Measurements from ENCODE around the gene KCNH8. TPM values are rescaled to one million over a fixed set of nuclear protein-coding genes. Genes with fewer than 3 reads are reported as not detected.
"Not testable (repeated sequence)": the region's sequence is repeated elsewhere in the genome, so short reads cannot be mapped to it uniquely, and the experiment has no call there.

The KCNH8 gene
- total and polyA plus RNA-seq, 7 donors: 0.11 to 0.24 TPM; not detected in 5

- no peak for ATAC-seq
- 42 to 53% (median 52%) methylated on average over 1 of the region's 1 CpG for WGBS, 3 donors
- H3K27me3 ChIP-seq (ENCODE audit: insufficient read depth in 3 of 3, low read length in 2 of 3): no peaks in the 10 kb centered on the region
- intact Hi-C loops (cut with DNase I): no loop called here
- DNase-seq: no peak
- H3K36me3 ChIP-seq (ENCODE audit: insufficient read depth in 1 of 2, low read depth in 1 of 2): no peaks in the 10 kb centered on the region
- H3K27ac ChIP-seq: no peak overlapping the region
- H3K4me1 ChIP-seq: no peaks in the 10 kb centered on the region
- TF ChIP-seq CTCF (IDR thresholded peaks at IDR 0.05): no peak
- no peaks in the 10 kb centered on the region for H3K9me3 ChIP-seq
- H3K4me3 ChIP-seq: no peak overlapping the region
These were observed 72.0 kb downstream of the KCNH8 start for GRCh38 chr3:19220311-19220710.

GRCh38 chr3:19221081-19221480, 72.8 kb downstream of the KCNH8 start:
- intact Hi-C loops (cut with DNase I): no loop called here
- Histone ChIP-seq H3K4me1 (no peaks in the 10 kb centered on the region), H3K27ac (no peak overlapping the region), H3K27me3 (ENCODE audit: insufficient read depth in 3 of 3, low read length in 2 of 3) (no peaks in the 10 kb centered on the region), H3K36me3 (ENCODE audit: insufficient read depth in 1 of 2, low read depth in 1 of 2) (no peaks in the 10 kb centered on the region), H3K9me3 (no peaks in the 10 kb centered on the region), H3K4me3 (no peak overlapping the region)
- TF ChIP-seq CTCF (IDR thresholded peaks at IDR 0.05): no peak
- DNase-seq (no peak), ATAC-seq (no peak)
- 79 to 84% (median 82%) methylated on average over 2 of the region's 2 CpGs for WGBS, 3 donors

GRCh38 chr3:19226479-19226878, 78.2 kb downstream of the KCNH8 start:
- WGBS, 3 donors: 63 to 71% (median 66%) methylated on average over 2 of the region's 2 CpGs
- intact Hi-C loops (cut with DNase I): no loop called here
- Histone ChIP-seq H3K36me3 (ENCODE audit: insufficient read depth in 1 of 2, low read depth in 1 of 2) (no peaks in the 10 kb centered on the region), H3K4me3 (no peak overlapping the region), H3K4me1 (no peaks in the 10 kb centered on the region), H3K9me3 (no peaks in the 10 kb centered on the region), H3K27me3 (ENCODE audit: insufficient read depth in 3 of 3, low read length in 2 of 3) (no peaks in the 10 kb centered on the region), H3K27ac (no peak overlapping the region)
- DNase-seq: no peak
- TF ChIP-seq CTCF (IDR thresholded peaks at IDR 0.05): no peak
- no peak for ATAC-seq

- TF ChIP-seq CTCF (IDR thresholded peaks at IDR 0.05): no peak
- WGBS, 3 donors: 75 to 77% (median 77%) methylated on average over 3 of the region's 3 CpGs
- Histone ChIP-seq H3K27ac (no peak overlapping the region), H3K4me3 (no peak overlapping the region), H3K4me1 (no peaks in the 10 kb centered on the region), H3K36me3 (ENCODE audit: insufficient read depth in 1 of 2, low read depth in 1 of 2) (no peaks in the 10 kb centered on the region), H3K9me3 (no peaks in the 10 kb centered on the region), H3K27me3 (ENCODE audit: insufficient read depth in 3 of 3, low read length in 2 of 3) (no peaks in the 10 kb centered on the region)
- intact Hi-C loops (cut with DNase I): no loop called here
- DNase-seq (no peak), ATAC-seq (no peak)
These were observed 79.9 kb downstream of the KCNH8 start for GRCh38 chr3:19228167-19228566.

- no peak overlapping the region for H3K4me3 ChIP-seq
- no peaks in the 10 kb centered on the region for H3K4me1 ChIP-seq
- no peak overlapping the region for H3K27ac ChIP-seq
- no peaks in the 10 kb centered on the region for H3K27me3 ChIP-seq (ENCODE audit: insufficient read depth in 3 of 3, low read length in 2 of 3)
- ATAC-seq: no peak
- TF ChIP-seq CTCF (IDR thresholded peaks at IDR 0.05): no peak
- DNase-seq: no peak
- no peaks in the 10 kb centered on the region for H3K9me3 ChIP-seq
- intact Hi-C loops (cut with DNase I): no loop called here
- H3K36me3 ChIP-seq (ENCODE audit: insufficient read depth in 1 of 2, low read depth in 1 of 2): no peaks in the 10 kb centered on the region
- 95 to 100% (median 100%) methylated on average over 1 of the region's 1 CpG for WGBS, 3 donors
These were observed 80.8 kb downstream of the KCNH8 start for GRCh38 chr3:19229086-19229485.

- H3K4me3 ChIP-seq; intact Hi-C loops (cut with DNase I); H3K36me3 ChIP-seq (ENCODE audit: insufficient read depth in 1 of 2, low read depth in 1 of 2); ATAC-seq; H3K27me3 ChIP-seq (ENCODE audit: insufficient read depth in 3 of 3, low read length in 2 of 3); DNase-seq; H3K4me1 ChIP-seq; H3K9me3 ChIP-seq; H3K27ac ChIP-seq: not testable (repeated sequence)
- WGBS, 3 donors: 84 to 93% (median 92%) methylated on average over 3 of the region's 3 CpGs
These were observed 81.6 kb downstream of the KCNH8 start for GRCh38 chr3:19229881-19230280.

Data from psoas muscle (tissue), 8 donors.